Amniotic stem cell (primary cell): ENCODE data around the gene TRIO.

ENCODE experiments used
- DNase-seq: peaks from one replicate; lab custom pipeline; 2025; lab: John Stamatoyannopoulos, UW

The TRIO gene

DNA sequence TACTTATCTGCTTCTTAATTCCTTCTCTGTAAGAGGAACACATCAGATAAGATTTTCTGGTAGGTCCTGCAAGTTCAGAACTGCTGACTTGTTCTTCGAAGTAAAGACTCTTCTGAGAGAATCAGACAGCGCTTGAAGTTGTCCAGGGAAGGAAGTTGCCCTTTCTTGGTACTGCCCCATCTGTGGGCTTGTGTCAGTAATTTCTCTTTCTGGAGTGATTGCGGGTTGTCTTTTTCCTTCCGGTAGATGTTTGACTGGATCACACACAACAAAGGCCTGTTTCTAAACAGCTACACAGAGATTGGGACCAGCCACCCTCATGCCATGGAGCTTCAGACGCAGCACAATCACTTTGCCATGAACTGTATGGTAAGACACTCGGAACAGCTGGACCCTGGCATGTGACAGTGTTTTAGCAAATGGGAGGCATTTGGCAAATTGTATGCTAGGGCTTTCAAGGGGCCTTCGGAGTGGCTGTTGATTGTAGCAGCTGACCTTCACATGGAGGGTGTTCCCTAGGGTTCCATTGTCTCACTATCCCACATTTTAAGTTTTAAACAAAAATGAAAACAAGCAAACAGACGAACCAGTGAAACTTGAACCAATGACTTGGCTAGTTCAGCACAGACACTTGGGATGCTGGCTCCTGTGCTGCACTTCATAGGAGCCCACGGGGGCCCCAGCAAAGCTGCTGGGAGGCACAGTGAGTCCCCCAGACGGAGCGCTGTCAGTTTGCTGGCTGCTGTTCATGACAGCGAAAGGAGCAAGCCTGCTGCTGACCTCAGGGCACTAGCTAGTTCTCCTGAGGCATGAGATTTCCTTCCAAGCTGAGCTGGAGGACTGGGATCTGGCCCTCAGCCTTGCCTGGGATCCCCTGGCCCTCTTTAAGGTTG, 149.9 kb downstream of the TRIO start:
- DNase-seq, result no peak

DNA sequence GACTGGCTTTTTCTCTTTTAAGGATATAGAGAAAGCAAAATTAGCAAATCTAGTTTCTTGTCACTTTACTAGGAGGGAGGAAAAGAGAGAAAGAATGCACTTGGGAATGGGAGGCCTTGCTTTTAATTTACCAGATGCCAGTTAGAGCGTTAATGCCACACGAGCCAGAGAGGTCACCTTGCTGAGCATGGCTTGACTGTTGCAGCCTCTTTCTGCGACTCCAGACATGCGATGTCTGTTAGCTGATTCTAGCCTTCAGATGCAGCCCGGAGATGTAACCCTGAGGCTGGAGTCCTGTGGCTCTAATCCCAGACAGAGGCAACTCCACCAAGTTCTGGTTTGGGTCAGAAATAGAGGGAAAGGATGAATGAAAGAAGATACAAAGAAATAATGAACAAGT, 152.5 kb downstream of the TRIO start:
- DNase-seq, result no peak

DNA sequence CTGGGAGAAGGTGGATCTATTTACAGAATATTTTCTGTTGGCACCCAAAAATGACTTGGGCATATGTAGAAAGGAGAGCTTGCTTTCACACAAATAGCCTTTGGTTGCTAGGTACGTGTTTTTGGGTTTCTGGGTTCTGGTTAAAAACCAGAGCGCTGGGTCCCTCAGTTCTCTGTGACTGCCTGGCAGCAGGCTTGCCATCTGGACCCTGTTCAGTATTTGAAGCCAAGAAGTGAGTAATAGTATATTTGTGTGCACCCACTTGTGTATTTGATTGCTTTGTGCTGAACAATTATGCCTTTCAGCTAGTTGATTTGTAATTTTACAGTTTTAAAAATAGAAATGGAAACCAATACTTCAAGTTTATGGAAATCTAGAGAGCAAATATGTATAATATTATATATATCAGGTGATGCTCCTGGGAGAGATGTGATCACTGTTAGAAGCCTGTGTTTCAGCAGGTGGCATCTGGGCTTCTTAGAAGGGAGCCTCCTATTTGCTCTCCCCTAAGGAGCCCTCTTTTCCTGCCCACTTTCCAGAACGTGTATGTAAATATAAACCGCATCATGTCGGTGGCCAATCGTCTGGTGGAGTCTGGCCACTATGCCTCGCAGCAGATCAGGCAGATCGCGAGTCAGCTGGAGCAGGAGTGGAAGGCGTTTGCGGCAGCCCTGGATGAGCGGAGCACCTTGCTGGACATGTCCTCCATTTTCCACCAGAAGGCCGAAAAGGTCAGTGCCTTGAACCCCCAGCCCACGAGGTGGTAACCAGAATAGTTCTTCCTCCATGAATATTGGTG, 153.6 kb downstream of the TRIO start:
- no peak for DNase-seq

DNA sequence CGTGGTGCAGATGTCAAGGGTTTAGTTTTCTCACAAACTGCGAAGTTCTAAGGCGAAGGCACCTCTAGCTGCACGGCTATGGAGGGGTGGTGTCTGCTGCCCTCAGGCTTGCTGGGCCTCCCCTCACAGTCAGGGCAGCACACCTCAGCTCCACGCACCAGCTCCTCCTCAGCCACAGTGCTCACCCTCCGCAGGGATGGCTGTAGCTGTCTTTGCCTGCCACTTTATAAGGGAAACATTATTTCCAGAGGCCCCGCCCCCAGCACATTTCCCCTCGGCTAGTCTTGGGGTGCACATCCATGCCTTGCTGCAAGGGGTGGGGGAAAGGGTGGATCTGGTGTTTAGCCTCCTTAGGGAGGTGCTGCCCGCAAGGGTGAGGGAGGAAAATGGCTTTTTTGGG, 154.6 kb downstream of the TRIO start:
- no peak for DNase-seq

DNA sequence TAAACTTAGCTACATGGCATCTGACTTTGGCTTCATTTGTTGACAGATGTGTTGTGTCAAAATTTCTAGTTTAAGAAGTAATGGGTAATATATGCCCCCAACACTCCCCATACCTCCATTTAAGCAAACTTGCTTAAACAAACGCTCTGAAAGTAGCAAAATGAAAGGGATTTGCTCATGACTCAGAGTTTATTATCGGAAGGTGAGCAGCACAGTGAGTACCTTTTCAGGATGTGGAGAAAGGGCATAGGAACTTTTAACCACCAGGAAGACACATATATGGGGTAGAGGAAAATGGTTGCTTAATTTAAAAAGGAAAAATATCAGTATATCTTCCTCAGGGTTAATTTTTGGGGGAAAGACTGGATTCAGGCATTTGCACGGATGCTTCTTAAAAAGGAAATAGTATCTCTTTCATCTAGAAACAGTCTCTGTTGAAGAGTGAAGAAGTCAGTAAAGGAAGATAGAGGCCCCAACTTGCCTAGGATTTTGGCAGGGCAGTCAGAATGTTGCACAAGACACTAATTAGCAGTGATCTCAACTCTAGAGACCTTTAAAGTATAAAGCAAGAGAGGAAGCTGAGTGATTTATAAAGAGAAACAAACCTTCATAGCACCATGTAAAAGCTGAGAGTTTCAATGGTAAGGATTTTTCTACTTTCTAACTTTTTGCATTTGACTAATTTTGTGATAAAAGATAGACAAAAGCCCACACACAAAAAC, 155.1 kb downstream of the TRIO start:
- no peak for DNase-seq

DNA sequence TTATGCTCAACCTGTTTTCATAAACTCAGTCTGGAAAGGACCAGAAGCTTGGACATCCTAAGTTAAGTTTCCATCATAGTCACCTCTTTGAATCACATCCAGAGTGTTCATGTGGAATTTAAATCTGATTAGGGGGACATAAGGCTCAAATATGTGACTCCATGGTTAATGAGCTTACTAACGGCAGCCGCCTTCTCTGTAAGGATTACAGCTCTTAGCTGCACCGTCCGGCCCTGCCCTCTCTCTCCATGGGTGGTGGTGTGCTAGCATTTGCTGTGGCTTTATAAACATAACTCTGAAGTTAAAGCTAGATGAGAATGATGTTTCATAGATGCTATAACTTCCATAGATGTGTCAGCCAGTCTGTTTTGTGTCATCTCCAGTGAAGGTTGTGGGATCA, 156.5 kb downstream of the TRIO start:
- no peak for DNase-seq

DNA sequence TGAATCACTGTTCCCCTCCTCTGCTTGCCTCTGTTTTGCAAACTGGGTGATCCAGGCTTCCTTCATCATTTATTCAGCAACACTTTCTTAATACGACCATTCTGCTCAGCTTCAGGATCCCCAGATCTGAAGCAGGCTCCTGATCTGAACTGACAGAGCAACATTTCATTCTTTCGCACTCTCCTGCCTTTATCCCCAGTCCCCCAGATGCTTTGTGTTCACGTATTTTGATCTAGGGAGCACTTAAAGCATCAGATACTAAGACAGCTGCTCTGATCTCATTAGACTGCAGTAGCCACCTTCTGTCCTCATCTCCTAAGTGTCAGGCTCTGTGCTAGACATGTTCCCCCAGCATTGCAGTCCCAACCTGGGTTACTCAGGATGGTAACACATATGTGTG, 158.0 kb downstream of the TRIO start:
- no peak for DNase-seq

DNA sequence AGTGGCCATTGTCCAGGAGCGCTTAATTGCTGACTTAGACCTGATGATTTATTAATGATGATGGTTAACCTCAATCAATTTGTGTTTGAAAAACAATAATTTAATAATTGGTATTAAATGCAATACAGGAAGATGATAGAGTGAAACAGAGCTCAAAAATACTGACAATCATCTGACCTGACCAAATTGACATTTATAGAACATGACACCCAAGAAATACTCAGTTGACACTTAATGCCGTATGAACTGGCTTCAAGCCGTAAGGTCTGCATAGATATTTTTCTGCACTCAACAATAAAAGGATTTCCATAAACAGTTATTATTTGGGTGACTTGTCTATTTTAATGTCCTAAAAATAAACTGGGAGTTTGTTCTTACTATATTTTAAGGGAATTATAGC, 159.2 kb downstream of the TRIO start:
- no peak for DNase-seq

DNA sequence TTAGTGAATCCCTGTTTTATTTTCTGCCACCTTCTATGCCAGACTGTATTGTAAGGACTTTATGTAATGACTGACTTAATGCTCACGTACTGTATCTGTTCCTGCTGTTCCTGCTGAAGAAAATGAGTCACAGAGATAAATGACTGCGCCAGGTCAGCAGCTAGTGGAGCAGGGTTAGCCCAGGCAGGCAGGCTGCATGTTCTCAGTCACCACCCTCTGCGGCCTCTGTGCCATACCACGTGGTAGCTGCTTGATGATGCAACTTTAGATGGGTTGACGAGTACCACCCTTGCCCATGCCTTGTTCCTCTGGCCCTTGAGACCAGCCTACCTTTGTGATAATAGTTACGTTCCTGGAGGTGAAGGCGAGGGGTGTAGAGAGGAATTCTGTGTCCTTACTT, 161.9 kb downstream of the TRIO start:
- no peak for DNase-seq

DNA sequence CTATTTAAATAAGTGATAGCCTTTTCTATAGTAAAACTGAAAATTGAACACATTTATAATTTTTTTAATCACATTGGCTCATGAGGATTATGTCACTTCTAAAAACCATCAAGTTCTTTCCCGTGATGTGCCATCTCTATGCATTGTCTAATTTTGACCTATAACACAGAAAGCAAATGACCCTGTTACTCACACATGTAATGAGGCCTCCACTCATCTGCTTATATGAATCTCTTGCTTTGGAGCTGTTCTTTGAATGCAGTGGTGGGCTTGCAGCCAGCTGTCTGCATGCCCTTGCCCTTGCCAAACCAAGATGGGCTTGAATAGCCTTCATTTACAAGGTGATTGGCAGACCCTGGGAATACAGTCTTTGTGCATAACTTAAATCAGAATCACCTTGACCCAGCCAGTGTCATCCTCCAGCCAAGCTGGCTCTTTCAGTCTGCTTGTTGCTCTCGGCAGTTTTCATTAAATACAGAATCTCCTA, 163.2 kb downstream of the TRIO start:
- DNase-seq, result no peak

DNA sequence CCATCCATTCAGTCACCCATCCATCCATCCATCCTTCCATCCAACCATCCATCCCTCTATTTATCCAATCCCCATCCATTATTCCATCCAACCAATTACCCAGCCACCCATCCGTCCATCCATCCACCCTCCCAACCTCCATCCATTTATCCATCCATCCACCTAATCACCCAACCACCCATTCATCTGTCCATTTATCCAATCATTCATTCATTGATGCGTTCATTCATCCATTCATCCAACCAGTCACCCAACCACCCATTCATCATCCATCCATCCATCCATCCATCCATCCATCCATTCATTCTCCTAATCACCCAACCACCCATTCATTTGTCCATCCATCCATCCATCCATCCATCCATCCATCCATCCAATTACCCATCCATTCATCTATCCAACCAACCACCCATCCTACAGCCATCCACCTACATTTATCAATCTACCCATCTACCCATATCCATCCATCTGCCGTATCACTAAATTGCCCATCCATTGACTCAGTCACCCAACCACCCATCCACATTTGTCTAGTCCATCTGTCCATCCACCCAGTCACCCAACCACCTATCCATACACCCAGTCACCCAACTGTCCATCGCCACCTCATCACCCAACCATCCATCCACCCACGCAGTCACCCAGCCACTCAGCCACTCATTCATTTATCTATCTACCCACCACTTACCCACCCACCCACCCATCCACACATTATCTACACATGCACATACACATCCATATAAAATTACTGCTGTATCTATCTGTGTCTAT, 165.4 kb downstream of the TRIO start:
- no peak for DNase-seq

DNA sequence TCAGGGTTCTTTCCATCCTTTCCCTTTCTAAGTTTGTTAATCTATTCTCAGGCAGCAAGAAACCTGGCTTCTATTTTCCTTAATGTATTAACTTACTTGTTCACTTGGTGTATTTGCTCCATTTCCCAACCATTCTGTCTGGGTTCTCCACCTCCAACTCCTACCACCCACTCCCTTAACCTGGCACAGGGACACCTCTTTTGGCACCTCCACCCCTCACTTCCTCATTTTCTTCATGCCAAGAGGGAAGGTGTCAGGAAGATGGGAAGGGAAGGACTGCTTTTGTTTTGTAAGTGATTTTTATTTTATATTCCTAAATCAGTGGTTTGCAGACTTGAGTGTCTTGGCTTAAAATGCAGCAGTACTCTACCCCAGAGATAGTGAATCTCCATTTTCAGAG, 166.1 kb downstream of the TRIO start:
- no peak for DNase-seq

DNA sequence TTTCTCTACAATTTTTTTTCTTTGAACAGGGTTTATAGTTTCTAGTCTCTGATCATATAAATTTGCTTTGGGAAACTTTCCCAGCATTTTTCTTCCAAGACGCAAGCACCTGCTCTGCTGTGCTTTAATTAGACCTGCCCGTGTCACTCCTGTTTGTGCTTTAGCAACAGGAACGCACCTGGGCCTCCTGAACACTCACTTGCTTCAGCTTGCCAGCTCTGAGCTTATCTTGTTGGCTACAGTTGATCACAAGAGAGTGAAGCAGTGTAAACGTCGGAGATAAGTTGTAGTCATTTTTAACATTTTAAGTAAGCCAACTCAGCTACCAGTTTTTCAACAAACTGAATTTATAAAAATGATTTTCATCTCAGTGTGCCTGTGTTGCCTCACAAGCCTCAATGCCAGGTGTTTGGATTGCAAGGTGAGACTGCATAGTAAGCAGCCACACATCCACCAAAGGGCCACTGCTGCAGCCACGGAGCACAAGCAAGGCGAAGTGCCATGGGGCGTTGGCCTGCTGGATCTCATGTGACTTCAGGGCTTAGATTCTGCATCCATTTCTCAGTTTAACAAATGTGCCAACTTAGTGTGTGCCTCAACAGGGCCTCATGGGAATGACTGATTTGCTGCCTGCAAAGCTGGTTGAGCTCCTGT, 166.9 kb downstream of the TRIO start:
- no peak for DNase-seq

DNA sequence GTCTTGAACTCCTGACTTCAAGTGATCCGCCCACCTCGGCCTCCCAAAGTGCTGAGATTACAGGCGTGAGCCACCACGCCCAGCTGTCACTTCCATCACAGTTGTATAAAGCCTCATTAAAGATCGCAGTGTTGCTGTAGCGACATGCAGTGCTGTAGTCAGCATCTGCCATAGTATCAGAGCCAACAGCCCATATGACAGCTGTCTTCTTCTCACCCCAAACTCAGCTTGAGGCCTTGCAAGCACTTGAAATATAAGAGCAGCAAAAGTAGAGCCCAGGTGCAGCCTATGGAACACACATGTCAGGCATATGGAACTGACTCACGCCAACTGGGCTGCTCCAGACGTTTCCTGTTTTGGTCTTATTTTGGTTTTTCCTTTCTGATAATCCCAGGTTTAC, 167.8 kb downstream of the TRIO start:
- DNase-seq, result no peak

DNA sequence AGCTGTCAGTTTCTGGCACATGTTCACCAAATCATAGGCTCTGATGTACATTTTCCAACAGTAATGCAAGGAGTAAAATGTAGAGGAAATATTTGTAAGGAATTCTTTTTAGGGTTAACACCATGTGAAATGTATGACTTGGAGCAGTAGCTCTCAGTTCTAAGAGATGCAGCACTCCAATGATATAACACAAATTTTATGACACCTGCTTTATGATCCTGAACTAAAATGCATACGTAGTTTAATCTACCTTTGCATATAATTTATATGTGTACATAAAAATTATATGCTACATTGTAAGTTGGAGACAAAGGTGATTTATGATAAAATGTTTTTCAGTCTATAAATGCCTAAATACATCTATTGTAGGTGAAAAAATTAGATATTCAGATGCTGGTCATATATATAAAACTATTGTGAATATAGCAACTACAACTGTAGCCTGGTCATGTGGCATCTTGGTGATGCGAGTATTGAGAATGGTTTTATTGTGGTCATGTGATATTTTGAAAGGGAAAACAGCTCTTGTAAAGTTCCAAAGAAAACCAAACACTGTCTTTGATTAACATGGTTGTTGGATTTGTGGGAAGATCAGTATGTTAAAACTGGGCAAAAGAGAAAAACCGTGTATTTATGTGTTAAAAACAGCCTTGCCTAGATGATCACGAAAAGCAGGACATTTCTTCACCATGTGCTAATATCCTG, 171.0 kb downstream of the TRIO start:
- no peak for DNase-seq

DNA sequence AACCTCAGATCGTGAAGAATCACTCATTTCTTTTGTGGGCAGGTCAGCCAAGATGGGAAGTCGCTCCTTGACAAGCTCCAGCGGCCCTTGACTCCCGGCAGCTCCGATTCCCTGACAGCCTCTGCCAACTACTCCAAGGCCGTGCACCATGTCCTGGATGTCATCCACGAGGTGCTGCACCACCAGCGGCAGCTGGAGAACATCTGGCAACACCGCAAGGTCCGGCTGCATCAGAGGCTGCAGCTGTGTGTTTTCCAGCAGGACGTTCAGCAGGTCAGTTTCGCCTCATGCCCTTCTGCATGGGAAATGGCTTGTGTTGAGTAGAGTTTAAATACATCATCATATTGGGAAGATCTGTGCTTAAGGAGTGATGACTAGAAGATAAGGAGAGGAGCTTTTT, 173.3 kb downstream of the TRIO start:
- no peak for DNase-seq

DNA sequence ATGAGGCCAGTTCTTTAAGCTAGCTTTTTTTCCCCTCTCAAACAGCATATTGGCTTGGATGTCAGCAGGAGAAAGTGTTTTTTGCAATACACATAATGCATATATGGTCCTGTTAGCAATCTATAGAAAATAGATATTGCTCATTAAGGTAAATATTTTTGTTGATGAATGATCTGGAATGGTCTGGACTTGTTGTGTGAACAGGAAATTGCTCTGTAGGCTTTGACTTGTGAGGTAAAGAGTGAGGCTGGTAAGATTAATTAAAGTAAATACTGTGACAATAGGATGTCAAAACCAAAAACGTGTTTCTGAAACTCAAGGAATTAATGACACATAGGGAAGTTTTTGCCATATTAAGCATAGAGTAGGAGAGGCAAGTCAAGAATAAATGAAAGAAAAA, 176.0 kb downstream of the TRIO start:
- no peak for DNase-seq

DNA sequence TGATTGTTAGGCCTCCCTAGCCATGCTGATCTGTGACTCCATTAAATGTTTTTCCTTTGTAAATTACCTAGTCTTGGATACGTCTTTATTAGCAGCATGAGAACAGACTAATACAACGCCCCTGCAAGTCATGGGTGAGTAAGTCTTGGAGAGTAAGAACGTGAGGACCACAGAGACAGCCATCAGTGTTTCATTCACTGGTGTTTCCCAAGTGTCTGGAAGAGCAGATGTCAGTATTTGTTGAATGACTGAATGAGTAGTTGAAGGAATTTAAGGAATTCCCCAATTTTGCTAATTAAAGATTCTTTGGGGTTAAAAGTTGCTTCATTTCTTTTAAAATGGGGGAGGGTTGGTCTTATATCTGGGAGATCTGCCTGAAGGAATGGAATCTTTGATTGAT, 178.8 kb downstream of the TRIO start:
- DNase-seq, result no peak

DNA sequence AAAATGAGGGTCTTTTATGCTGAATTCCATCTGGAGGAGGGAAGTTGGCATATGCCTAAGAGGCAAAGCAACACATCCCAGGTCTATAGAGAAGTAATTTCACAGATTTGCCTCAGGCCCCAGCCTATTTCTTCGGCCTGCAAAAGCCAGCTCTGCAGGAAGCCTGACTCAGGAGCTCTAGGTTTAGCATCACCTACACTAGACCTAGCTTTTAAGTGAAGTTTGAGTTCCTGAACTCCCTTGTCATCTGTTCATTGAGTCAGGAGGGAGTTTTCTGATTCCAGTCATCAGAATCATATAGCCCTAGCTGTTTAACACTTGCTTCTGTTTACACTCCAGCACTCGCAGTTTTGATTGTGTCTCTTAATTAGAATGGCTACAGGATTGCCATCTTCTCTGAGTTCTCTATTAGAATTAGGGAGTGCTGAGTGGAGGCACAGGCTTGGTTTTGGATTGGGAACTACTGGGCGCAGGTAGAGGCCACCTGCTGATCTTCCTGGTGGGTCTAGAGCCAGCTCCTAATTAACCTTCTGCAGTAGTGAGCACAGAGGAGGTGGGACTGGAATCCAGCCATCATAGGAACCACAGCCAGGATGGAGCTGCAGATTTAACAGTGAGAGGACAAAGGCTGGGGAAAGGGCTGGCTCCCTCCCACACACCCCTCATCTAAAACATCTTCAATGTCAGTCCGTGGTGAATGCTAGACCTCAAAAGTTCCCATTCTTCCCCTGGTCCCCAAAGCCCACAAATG, 179.5 kb downstream of the TRIO start:
- no peak for DNase-seq

DNA sequence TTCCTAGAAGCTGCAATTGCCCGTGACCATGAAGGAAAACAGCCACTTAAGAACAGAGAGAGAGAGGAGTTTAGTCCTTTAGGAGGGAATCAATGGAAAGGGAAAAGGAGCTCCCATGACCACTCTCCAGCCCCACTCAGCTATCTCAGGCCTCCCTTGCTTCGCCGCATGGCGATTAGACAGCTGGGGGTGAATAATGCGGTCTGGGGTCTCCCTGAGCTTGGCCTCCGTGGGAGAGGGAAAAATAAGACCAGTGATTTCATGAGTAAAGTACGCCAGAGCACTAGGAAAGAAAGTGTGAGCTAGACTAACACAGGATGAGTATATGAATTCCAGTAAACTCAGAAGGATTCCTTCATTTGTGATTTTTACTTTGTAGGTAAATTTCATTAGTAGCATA, 180.3 kb downstream of the TRIO start:
- DNase-seq, result no peak
